ENCODE data around the gene NPIPB8. TPM values are rescaled to one million over a fixed set of nuclear protein-coding genes. Genes with fewer than 3 reads are reported as not detected.
"Not testable (repeated sequence)": the region's sequence is repeated elsewhere in the genome, so short reads cannot be mapped to it uniquely, and the experiment has no call there.

Gene NPIPB8
- total RNA-seq, 1 experiment from 2014 or later = not detected

DNA sequence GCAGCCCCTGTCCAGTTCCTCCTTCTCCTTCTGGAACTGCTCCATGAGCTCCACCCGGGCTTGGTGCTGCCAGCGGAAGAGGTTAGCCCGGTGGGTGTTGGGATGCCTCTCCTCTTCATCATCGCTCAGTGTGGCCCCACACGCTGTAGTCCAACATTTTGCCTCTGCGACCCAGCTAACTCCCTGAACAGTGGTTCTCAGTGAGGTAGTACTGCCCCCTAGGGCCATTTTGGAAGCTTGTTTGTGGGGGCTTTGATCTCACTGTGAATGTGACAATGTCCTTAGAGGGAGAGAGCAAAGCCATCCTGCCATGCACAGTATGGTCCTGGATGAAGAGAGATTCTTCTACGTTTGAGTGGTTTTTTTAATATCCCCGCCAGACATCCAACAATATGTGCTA, 63.5 kb downstream of the NPIPB8 start:
- in situ Hi-C loops (cut with HindIII; ENCODE audit: low pct_unique_long_range_greater_than_20kb, low sequenced_read_pairs); DNase-seq (ENCODE audit: low read depth): not testable (repeated sequence)

DNA sequence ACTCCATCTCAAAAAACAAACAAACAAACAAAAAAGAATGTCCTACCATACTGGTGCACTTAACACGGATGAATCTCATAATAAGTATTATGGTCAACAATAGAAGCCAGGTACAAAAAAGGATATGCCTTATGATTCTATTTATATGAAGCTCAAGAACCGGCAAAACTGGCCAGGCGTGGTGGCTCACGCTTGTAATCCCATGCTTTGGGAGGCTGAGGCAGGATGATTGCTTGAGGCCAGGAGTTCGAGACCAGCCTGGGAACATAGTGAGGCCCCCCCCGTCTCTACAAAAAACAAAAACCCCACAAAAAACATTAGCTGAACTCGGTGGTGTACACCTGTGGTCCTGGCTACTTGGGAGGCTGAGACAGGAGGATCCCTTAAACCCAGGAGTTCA, 66.4 kb downstream of the NPIPB8 start:
- in situ Hi-C loops (cut with HindIII; ENCODE audit: low pct_unique_long_range_greater_than_20kb, low sequenced_read_pairs); DNase-seq (ENCODE audit: low read depth): not testable (repeated sequence)

Other genes with a start within 250 kb of the NPIPB8 start
- gene EIF3CL, start 234.2 kb upstream of the NPIPB8 start, total RNA-seq (2014; rRNA removed; shearing (Covaris generic); ENCODE audit: low replicate concordance) = 86.7 and 122 TPM in 2 replicates
- gene NPIPB7, start 165.7 kb upstream of the NPIPB8 start, total RNA-seq (2014; rRNA removed; shearing (Covaris generic); ENCODE audit: low replicate concordance) = not detected in 2 replicates
- gene CLN3, start 146.0 kb upstream of the NPIPB8 start, total RNA-seq (2014; rRNA removed; shearing (Covaris generic); ENCODE audit: low replicate concordance) = 7.9 and 34.6 TPM in 2 replicates
- not detected in 2 replicates for gene APOBR, start 143.4 kb upstream of the NPIPB8 start, total RNA-seq (2014; rRNA removed; shearing (Covaris generic); ENCODE audit: low replicate concordance)
- not detected in 2 replicates for gene IL27, start 131.2 kb upstream of the NPIPB8 start, total RNA-seq (2014; rRNA removed; shearing (Covaris generic); ENCODE audit: low replicate concordance)
- gene NUPR1, start 99.1 kb upstream of the NPIPB8 start, total RNA-seq (2014; rRNA removed; shearing (Covaris generic); ENCODE audit: low replicate concordance) = 5.8 and 9.4 TPM in 2 replicates
- 7.1 and 17.2 TPM in 2 replicates for gene SGF29, start 84.1 kb upstream of the NPIPB8 start, total RNA-seq (2014; rRNA removed; shearing (Covaris generic); ENCODE audit: low replicate concordance)
- gene SULT1A2, start 41.0 kb upstream of the NPIPB8 start, total RNA-seq (2014; rRNA removed; shearing (Covaris generic); ENCODE audit: low replicate concordance) = not detected in 2 replicates
- 232 and 257 TPM in 2 replicates for gene SULT1A1, start 28.0 kb upstream of the NPIPB8 start, total RNA-seq (2014; rRNA removed; shearing (Covaris generic); ENCODE audit: low replicate concordance)
- gene EIF3C, start 73.4 kb downstream of the NPIPB8 start, total RNA-seq (2014; rRNA removed; shearing (Covaris generic); ENCODE audit: low replicate concordance) = 220 and 259 TPM in 2 replicates
- 1.0 TPM in 1 of 2 replicates, not detected in the other for gene NPIPB9, start 113.7 kb downstream of the NPIPB8 start, total RNA-seq (2014; rRNA removed; shearing (Covaris generic); ENCODE audit: low replicate concordance)
- 16.6 and 20.2 TPM in 2 replicates for gene ATXN2L, start 184.9 kb downstream of the NPIPB8 start, total RNA-seq (2014; rRNA removed; shearing (Covaris generic); ENCODE audit: low replicate concordance)
- gene TUFM, start 208.3 kb downstream of the NPIPB8 start, total RNA-seq (2014; rRNA removed; shearing (Covaris generic); ENCODE audit: low replicate concordance) = 149 and 151 TPM in 2 replicates
- 18.0 and 28.4 TPM in 2 replicates for gene SH2B1, start 225.8 kb downstream of the NPIPB8 start, total RNA-seq (2014; rRNA removed; shearing (Covaris generic); ENCODE audit: low replicate concordance)
- 0.12 and 0.71 TPM in 2 replicates for gene ATP2A1, start 240.4 kb downstream of the NPIPB8 start, total RNA-seq (2014; rRNA removed; shearing (Covaris generic); ENCODE audit: low replicate concordance)

Measured in Caki2 (cell line).